Stimulated activated CD4-positive, alpha-beta T cell treated with anti-CD3 and anti-CD28 coated beads, TNF-alpha, amount 100 ng/mL, for 48 hours (primary cell): Measurements from ENCODE around the gene DIAPH2.

Experiments used
- DNase-seq, 3 donors: peaks; one replicate each; pipeline ENCODE4 v3.0.0-alpha.2; 2020; ENCODE audit warnings: low read depth in 3 of 3

Gene DIAPH2

DNA sequence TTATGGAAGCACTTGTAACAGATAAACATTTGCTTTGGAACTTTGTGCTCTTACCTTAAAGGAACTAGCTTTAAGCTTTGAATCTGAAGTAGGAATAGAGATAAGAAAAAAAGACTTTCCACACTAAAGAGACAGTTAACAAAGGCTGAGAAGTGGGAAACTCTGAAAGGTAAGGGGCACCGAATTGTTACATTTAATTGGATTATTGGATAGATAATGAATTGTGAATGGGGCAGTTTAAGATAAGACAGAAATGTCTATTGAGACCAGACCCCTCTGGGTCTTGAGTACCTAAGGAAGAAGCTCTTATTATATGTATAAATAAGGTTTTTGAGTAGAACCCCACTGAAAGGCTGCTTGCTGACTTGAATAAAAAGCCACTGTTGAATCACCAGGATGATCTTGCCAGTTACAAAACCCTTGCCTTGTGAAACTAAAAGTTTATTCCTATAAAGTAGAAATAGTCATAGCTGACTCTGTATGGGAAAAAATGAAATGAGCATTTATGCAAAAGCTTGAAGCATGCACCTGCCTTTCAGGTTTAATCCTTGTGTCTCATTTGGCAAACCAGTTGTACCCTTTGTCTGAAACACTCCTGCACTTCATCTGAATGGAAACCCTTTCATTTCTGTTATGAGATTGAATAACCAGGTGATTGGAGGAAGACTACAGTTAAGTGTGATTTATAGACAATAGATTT, 622.3 kb downstream of the DIAPH2 start:
- DNase-seq: no peak

DNA sequence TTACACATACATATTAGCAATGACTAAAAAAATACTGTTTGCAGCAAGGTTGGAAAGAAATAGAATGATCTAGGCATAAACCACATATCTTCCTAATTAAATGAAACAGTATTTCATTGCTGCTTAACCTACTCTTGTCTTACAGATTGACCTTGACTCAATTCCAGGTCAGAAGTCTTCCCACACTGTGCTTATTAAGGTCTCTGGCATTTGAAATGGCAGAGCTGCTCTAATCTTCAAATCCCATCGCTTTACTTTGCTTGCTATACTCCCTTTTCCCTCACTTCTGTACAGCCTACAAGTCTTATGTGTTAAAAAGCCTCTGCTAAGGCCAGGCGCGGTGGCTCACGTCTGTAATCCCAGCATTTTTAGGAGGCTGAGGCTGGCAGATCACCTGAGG, 623.5 kb downstream of the DIAPH2 start:
- no peak for DNase-seq

DNA sequence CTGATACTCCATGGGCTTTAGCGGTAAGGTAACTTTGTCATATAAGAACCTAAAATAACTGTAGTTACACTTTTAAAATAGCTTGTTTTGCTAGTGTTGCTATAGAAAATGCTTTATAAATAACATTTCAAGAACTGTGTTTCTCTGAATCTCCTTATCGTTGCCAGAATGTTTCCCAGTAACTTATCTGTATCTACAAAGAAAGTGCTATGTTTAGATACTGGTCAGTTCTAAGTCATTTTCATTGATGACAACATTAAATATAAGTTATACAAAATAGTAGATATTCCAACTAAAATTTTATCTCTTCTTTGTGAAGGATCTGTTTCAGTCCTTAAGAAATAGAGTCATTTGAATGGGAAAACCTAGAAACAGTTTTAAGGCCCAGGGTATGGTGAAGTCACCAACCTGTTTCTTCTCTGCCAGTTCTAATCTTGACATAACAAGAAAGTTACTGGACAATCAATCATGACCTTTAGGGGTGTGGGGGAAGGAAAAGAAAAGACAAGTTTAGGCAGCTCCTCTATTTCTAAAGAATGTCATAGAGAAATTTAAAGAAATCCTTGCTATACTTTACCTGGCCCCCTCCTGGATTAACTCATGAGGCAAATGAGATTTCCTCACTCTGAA, 625.0 kb downstream of the DIAPH2 start:
- DNase-seq: no peak

DNA sequence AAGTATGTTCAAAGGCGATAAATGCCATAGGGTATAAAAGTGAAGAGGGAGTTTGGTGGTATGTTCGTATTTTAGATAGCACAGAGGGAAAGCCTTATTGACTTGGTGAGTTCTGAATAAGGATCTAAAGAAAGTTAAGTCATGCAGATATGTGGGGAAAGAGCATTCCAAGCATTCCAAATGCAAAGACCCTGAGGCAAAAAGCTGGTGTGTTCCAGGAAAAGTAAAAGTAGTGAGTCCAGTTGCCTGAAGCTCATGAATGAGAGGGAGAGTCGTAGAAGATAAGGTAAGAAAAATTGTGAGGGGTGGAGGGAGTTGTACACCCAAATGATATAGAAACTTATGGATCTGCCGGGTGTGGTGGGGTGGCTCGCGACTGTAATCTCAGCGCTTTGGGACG, 625.7 kb downstream of the DIAPH2 start:
- DNase-seq: no peak

DNA sequence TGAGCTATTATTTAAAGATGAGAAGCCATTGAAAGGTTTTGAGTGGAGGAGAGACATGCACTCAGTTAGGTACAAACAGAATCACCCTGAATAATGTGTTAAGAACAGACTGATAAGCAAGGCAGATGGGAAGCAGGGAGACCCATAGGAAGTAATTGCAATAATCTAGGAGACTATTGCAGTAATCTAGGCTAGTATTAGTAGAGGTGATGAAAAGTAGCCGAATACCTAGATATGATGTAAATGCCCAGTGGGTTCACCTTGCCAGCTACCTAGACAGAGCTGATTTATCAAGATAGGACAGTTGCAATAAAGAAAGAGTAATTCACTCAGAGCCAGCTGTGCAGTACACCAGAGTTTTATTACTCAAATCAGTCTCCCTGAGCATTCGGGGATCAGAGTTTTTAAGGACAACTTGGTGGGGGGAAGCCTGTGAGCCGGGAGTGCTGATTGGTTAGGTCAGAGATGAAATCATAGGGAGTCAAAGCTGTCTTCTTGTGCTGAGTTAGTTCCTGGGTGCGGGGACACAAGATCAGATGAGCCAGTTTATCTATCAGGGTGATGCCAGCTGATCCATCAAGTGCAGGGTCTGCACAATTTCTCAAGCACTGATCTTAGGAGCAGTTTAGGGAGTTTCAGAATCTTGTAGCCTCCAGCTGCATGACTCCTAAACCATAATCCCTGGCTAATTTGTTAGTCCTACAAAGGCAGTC, 626.6 kb downstream of the DIAPH2 start:
- no peak for DNase-seq

DNA sequence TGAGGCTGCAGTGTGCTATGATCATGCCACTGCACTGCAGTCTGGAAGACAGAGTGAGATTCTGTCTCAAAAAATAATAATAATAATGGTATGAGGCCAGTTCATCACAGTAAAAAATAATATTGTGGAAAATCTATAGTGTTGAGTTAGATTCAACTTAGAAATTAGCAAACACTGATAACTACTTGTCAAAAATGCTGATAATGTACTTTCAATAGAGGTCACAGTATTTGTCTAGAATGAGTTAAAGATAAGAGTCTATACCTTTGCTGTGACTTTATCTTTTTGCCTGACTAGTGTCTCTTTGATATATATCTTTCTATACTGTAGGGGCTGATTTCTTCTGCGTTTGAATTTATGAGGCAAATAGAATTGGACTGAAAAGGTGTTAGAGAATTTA, 629.7 kb downstream of the DIAPH2 start:
- no peak for DNase-seq

DNA sequence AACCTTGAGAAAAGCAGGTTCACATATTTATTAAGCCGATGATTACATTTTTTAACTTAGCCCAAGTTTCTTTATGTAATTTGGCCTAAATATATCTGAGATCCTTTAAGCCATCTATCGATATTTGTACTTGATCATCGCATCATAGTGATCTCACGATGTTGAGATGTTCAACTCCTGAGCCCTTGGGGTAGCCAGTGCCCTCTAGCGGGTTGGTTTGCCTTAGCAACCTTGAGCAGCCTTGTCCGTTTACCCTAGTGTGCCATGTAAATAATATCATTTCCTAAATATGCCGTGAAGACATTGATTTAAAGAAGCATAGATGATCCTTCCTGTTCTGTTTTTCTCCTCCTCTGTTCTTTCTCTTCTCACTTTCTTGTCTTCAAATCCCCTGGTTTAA, 631.3 kb downstream of the DIAPH2 start:
- no peak for DNase-seq

DNA sequence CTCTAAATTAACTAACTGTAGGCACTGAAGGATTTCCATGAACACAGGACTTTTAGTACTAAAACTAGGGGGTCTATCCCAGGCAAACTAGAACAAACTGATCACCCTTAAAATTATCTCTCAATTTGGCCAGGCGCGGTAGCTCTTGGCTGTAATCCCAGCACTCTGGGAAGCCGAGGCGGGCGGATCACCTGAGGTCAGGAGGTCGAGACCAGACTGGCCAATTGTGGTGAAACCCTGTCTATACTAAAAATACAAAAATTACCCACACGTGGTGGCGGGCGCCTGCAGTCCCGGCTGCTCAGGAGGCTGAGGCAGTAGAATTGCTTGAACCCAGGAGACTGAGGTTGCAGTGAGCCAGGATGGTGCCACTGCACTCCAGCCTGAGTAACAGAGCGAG, 635.7 kb downstream of the DIAPH2 start:
- DNase-seq: no peak

DNA sequence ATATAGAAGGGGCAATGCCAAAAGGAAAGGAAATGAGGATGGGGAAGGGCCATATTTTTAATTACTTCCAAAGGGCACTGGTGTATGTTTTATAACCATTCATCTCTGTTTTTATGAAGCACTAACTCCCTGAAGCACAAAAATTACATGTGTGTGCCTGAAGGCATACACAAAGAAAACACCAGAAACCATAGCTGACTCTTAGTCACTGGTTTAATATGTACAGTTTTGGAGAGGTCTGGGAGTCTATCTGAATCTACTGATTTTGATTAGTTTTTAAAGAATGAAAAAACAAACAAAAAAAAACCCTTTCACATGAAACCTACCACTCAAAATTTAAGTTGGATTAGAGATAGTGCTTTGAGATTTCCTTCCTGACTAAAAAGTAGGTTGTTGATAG, 637.8 kb downstream of the DIAPH2 start:
- no peak for DNase-seq

DNA sequence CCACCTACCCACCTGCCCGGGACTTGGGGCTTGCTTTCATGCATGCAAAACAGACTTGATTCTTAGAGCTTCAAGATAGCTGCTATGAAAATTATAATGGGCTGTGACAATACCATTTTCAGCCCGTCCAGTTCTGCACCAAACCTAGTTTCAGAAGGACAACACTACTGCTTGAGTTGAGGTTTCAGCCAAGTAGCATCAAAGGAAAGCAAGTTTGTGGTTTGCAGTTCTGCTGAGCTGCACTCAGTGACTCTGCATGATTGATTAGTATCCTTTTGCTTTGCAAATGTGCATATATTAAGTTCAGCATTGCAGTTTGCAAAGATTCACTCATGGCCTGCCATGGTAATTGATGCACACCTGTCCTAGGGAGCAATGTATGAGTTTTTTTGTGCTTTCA, 641.8 kb downstream of the DIAPH2 start:
- no peak for DNase-seq

DNA sequence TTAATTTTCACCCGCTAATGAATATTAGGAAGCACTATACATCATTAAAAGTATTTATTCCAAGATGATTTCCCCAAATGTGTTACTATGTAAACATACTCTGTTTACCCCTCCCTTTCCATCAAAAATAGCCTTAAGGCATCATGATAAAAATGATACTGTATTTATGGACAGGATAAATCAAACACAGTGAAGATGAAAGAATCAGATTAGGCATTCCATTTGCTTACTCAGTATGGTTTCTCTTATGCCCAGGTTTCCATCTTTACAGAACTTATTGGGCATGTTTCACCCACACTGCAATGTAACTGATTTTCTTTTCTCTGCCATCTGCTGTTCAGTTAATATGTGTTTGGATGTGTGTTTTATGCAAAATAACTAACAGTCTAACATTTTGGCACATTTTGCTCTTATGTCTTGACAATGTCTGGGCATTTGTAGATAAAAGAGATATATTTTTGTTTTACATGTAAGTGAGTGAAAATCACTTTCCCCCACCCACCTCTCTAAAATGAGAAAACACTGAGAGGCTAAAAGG, 644.3 kb downstream of the DIAPH2 start:
- no peak for DNase-seq

DNA sequence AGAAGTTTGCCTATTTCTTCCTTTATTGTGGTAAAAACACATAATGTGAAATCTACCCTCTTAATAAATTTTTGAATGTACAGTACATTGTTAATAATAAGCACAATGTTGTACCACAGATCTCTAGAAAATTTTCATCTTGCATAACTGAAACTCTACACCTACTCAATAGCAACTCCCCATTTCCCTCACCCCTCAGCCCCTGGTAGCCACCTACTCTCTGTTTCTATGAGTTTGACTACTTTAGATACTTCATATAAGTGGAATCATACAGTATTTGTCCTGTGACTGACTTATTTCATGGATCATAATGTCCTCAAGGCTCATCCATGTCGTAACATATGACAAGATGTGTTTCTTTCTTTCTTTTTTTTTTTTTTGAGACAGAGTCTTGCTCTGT, 645.5 kb downstream of the DIAPH2 start:
- DNase-seq: no peak

DNA sequence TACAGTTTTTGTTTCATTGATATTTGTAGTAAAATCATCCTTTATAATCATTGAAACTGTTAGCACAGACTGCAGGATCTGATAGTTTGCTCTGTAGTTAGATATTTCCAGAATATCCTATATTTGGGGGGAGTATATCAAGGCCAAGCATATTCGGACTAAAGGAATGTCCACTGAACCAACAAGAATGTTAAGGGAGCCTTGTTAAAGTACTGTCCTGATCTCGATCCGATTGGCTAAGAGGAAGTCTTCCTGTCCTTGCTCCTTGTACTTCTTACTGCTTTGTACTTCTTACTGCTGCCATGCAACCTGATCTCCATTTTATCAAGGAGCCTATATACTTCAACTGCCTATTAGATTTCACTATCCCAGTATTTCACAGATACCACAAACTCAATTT, 648.3 kb downstream of the DIAPH2 start:
- no peak for DNase-seq

DNA sequence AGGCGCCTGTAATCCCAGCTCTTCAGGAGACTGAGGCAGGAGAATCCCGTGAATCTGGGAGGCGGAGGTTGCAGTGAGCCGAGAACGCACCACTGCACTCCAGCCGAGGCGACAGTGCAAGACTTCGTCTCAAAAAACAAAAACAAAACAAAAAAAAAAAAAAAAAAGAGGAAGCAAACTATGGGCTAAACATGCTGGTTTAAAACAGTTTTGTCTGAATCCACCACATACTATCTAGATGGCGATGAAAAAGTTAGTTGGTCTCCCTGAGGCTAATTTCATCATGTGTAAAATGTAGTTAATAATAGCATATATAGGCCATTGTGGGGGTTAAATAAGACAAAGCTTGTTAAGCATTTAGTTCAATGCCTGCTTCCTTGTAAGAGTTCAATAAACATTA, 650.2 kb downstream of the DIAPH2 start:
- DNase-seq: no peak

DNA sequence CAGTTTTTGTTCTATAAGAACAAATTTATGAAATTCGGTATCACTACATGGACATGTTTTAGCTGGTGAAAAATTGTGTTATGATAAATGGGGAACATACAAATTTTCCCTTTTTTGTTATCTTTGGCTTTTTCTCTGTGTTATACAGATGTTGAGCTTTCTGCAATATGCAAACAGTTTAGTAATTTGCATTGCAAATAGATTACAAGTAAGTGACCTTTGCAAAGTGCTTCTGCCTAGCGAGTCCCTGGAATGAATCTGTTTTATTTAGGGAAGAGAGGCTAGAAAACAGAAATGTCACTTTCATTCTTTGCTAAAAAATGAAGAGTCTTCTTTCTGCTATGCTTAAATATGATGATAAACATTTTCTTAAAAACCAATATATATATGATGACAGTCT, 660.1 kb downstream of the DIAPH2 start:
- DNase-seq: no peak

DNA sequence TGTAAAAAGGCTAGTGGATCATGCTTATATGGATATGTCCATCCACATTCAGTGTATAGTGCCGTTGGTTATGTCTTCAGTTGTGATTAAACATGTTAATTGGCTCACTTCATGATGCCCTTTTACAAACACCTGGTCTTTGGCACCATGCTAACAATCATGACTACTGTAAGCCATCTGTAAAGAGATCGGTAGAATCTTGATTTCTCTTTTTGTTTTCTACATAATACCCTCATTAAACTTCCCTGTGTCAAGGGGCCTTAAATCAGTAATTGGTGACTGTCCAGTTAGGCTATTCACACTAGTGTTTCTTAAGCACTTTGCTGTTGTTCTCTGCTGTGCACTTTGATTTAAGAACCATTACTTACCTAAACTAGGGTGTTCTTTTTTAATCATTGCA, 674.3 kb downstream of the DIAPH2 start:
- no peak for DNase-seq

DNA sequence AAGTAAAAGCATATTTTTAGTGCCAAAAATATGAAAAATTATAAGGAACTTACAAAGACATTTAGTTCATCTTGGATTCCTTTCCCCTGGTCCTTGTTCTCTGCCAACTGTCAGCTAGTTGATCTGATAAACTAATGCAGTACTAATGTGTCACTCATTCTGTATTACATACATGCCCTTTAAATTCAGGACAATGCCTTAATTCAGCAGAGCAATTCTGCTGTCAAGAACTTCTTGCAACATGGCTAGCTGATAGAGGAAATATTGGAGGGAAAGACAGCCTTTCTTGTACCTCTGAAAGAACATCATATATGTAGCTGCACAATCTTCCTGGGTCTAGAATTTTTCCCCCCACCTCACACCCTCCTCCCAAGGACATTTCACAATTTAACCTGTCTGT, 679.2 kb downstream of the DIAPH2 start:
- no peak for DNase-seq

DNA sequence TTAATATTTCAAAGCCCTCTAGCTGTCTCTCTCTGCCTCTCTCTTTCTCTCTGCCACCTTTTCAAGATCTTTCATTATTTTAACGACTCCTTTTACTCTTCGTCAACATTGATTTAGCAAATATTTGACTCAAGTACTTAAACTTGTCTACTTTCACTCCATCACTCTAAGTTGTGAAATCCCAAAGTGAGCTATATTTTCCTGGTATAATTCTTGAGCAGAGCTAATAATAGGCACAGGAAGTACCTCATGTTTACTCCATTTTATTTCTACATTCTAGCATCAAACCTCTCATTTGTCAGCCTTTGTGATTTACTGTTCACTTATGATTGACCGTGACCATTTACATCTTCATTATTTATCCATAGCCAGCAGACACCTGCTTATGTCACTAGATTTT, 681.6 kb downstream of the DIAPH2 start:
- DNase-seq: no peak

DNA sequence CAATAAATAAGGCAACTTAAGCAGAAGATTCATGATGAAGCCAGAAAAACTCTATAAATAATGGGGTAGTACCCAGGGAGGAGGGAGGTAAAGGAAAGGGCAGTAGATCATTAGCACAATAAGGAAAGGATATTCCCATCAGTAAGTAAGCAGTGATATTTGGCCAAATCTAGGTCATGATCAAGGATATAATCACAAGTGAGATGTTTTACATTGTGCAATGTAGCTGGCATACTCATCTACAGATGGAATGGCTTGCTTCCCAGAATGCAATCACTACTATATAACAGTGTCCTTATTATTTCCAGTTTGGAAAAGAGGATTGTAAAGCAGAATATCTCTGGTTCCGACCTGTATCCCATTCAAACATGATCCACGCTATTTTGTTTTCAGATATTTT, 682.5 kb downstream of the DIAPH2 start:
- no peak for DNase-seq

DNA sequence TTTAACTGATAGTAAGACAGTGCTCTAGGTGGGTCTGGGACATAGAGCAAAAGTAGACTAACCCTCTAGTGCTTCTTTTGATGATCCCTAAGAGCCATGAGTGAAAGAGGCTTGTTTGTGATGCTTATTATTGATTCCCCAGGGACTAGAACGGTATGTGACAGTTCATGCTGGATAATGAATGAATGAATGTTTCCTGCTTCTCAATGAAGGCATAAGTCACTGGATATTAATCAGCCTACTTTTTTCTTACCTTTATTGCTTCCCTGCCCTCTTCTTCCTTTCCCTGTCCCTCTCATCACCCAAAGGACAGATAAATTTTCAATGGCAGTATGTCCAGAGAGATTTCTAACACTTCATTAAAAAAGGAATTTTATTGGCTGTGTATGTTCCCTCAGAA, 685.3 kb downstream of the DIAPH2 start:
- no peak for DNase-seq

DNA sequence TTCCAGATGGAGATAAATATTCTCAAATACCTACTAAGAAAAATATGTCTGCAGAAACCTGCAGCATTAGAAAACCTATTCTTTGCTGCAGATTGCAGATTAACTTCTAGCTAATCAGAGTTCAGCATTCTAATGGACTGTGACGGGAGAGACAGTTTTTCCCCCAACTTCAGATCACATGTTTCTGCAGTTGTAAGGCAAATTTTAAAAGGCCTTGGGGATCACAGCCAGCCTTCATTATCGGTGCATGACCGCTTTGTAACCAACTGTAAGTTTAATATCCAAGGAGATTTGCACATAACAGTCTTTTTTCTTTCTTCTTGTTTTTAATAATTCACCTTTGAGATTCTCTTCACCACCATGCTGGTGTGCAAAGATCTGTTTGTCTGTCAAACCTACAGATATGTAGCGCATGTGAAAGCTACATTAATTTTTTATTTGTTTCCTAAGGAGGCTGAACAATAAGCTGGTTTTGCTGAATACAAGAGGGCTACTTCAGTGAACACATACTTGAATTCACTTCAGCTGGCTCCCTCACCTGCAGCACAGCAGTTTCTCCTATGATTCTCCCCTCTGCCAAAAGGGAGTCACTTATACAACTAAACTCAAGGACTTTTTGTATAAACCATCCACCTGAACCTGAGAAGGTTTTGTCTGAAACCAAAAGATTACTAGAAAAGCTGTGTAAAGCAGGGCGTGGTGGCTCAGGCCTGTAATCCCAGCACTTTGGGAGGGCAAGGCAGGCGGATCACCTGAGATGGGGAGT, 687.5 kb downstream of the DIAPH2 start:
- no peak for DNase-seq

DNA sequence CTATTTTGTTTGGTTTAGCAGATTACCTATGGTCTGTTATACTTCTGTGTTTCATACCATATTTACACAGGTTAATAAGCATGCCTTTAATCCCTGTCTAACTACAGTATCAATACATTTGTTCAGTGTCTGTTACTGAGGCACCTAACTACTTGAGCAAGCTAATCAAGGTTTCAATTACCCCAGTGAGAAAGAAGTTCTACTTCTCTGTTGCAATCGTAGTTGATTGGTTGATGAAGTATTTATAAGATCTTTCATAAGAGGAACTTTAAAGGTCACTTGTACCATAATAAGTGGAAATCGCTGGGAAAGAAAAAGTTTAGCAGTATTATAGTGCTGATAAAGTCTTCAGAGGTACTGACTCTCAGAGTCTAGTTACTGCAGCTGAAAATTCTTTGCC, 689.6 kb downstream of the DIAPH2 start:
- no peak for DNase-seq
